Measurements from ENCODE around the gene SUPT3H.
"Not testable (repeated sequence)": the region's sequence is repeated elsewhere in the genome, so short reads cannot be mapped to it uniquely, and the experiment has no call there.

SUPT3H gene

GRCh38 chr6:45104429-45104828 is 273.3 kb downstream of the SUPT3H start:
- no peak for DNase-seq

- DNase-seq = no peak
Measured at GRCh38 chr6:45098256-45098655, 279.5 kb downstream of the SUPT3H start.

- DNase-seq = no peak
Measured at GRCh38 chr6:45094831-45095230, 282.9 kb downstream of the SUPT3H start.

- no peak for DNase-seq
Measured at GRCh38 chr6:45092135-45092534, 285.6 kb downstream of the SUPT3H start.

- no peak for DNase-seq
Measured at GRCh38 chr6:45086360-45087084, 291.2 kb downstream of the SUPT3H start.

GRCh38 chr6:45084257-45084656 is 293.5 kb downstream of the SUPT3H start:
- DNase-seq = no peak

GRCh38 chr6:45082091-45082490 is 295.6 kb downstream of the SUPT3H start:
- DNase-seq = no peak

GRCh38 chr6:45081634-45082033 is 296.1 kb downstream of the SUPT3H start:
- DNase-seq = no peak

- DNase-seq = no peak
Measured at GRCh38 chr6:45078432-45078831, 299.3 kb downstream of the SUPT3H start.

- DNase-seq = no peak
Measured at GRCh38 chr6:45076217-45076930, 301.4 kb downstream of the SUPT3H start.

- DNase-seq = no peak
Measured at GRCh38 chr6:45075246-45075645, 302.5 kb downstream of the SUPT3H start.

- no peak for DNase-seq
Measured at GRCh38 chr6:45074439-45074838, 303.3 kb downstream of the SUPT3H start.

- DNase-seq = no peak
Measured at GRCh38 chr6:45073771-45074170, 304.0 kb downstream of the SUPT3H start.

- no peak for DNase-seq
Measured at GRCh38 chr6:45072673-45073072, 305.1 kb downstream of the SUPT3H start.

- DNase-seq = no peak
Measured at GRCh38 chr6:45072016-45072415, 305.7 kb downstream of the SUPT3H start.

- no peak for DNase-seq
Measured at GRCh38 chr6:45069091-45069490, 308.6 kb downstream of the SUPT3H start.

GRCh38 chr6:45067446-45067845 is 310.3 kb downstream of the SUPT3H start:
- not testable (repeated sequence) for DNase-seq

GRCh38 chr6:45062659-45063058 is 315.1 kb downstream of the SUPT3H start:
- not testable (repeated sequence) for DNase-seq

GRCh38 chr6:45057711-45058110 is 320.0 kb downstream of the SUPT3H start:
- no peak for DNase-seq

GRCh38 chr6:45054610-45055009 is 323.1 kb downstream of the SUPT3H start:
- DNase-seq = no peak

GRCh38 chr6:45052325-45052724 is 325.4 kb downstream of the SUPT3H start:
- DNase-seq = no peak

GRCh38 chr6:45049188-45049843 is 328.4 kb downstream of the SUPT3H start:
- DNase-seq = no peak

- DNase-seq = no peak
Measured at GRCh38 chr6:45047573-45047972, 330.2 kb downstream of the SUPT3H start.

- DNase-seq = no peak
Measured at GRCh38 chr6:45045253-45045601, 332.5 kb downstream of the SUPT3H start.

All from activated T-cell treated with anti-CD3 and anti-CD28 coated beads, Interleukin-2, amount 50 U/mL, for 48 hours (primary cell).